Measurements from ENCODE around the gene JARID2.

DNA sequence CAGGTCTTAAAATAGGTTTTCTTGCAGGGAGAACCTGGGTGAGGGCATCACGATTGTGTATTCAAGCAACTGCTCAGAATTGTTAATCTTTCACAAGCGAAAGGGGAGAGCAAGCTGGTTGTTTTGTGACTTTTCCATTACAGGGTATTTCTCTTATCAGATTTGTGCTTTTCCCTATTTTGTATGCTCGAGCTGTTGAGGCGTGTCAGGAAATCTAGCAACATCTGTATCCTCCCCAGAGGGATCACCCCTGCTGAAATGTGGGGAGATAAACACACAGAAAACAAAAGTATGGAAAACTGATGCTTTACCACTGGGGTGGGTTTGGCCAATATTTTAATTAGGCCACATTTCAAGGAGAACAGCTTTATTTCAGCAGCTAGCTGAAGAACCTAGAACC is 230.0 kb downstream of the JARID2 start:
- no peak for TF ChIP-seq EGR1 (IDR thresholded peaks at IDR 0.05; ENCODE audit: low read depth in 2 of 2)
- no peak for TF ChIP-seq TAF1 (conservative IDR thresholded peaks at IDR 0.05)
- TF ChIP-seq, protein P1, sequence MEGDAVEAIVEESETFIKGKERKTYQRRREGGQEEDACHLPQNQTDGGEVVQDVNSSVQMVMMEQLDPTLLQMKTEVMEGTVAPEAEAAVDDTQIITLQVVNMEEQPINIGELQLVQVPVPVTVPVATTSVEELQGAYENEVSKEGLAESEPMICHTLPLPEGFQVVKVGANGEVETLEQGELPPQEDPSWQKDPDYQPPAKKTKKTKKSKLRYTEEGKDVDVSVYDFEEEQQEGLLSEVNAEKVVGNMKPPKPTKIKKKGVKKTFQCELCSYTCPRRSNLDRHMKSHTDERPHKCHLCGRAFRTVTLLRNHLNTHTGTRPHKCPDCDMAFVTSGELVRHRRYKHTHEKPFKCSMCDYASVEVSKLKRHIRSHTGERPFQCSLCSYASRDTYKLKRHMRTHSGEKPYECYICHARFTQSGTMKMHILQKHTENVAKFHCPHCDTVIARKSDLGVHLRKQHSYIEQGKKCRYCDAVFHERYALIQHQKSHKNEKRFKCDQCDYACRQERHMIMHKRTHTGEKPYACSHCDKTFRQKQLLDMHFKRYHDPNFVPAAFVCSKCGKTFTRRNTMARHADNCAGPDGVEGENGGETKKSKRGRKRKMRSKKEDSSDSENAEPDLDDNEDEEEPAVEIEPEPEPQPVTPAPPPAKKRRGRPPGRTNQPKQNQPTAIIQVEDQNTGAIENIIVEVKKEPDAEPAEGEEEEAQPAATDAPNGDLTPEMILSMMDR (IDR thresholded peaks at IDR 0.05; ENCODE audit: low read depth, low read length, missing input control) = no peak

All from liver (tissue), 3 donors.